NCI-H2196 treated with DMSO at 0.1 percent for 48 hours (cell line): Measurements from ENCODE around the gene BTBD10.
"Not testable (repeated sequence)": the region's sequence is repeated elsewhere in the genome, so short reads cannot be mapped to it uniquely, and the experiment has no call there.

ENCODE experiments used
- DNase-seq: peaks from one replicate; lab custom pipeline; 2025; ENCODE audit not compliant: unreplicated experiment; lab: John Stamatoyannopoulos, UW

Gene BTBD10

GRCh38 chr11:13440100-13440855 is 22.7 kb downstream of the BTBD10 start:
- DNase-seq: peak; percentile 52

GRCh38 chr11:13438291-13438690 is 24.7 kb downstream of the BTBD10 start:
- no peak for DNase-seq

GRCh38 chr11:13436836-13437235 is 26.2 kb downstream of the BTBD10 start:
- not testable (repeated sequence) for DNase-seq

- DNase-seq: no peak
Measured at GRCh38 chr11:13434247-13435205, 28.5 kb downstream of the BTBD10 start.

- DNase-seq: no peak
Measured at GRCh38 chr11:13433437-13433836, 29.6 kb downstream of the BTBD10 start.

GRCh38 chr11:13429836-13430235 is 33.2 kb downstream of the BTBD10 start:
- no peak for DNase-seq

- DNase-seq: no peak
Measured at GRCh38 chr11:13429288-13429687, 33.7 kb downstream of the BTBD10 start.

- no peak for DNase-seq
Measured at GRCh38 chr11:13427440-13427839, 35.6 kb downstream of the BTBD10 start.

GRCh38 chr11:13423372-13423771 is 39.6 kb downstream of the BTBD10 start:
- no peak for DNase-seq

- DNase-seq: no peak
Measured at GRCh38 chr11:13421561-13421960, 41.5 kb downstream of the BTBD10 start.

GRCh38 chr11:13415201-13415600 is 47.8 kb downstream of the BTBD10 start:
- no peak for DNase-seq

GRCh38 chr11:13405220-13405619 is 57.8 kb downstream of the BTBD10 start:
- DNase-seq: no peak

GRCh38 chr11:13398335-13398734 is 64.7 kb downstream of the BTBD10 start:
- DNase-seq: not testable (repeated sequence)

GRCh38 chr11:13391217-13391616 is 71.8 kb downstream of the BTBD10 start:
- DNase-seq: no peak

GRCh38 chr11:13388741-13389140 is 74.3 kb downstream of the BTBD10 start:
- DNase-seq: no peak

GRCh38 chr11:13386567-13386966 is 76.5 kb downstream of the BTBD10 start:
- DNase-seq: no peak

- DNase-seq: peak; percentile 26
Measured at GRCh38 chr11:13384908-13385640, 77.9 kb downstream of the BTBD10 start.

- DNase-seq: no peak
Measured at GRCh38 chr11:13382751-13383150, 80.3 kb downstream of the BTBD10 start.

- DNase-seq: no peak
Measured at GRCh38 chr11:13380731-13381130, 82.3 kb downstream of the BTBD10 start.

- no peak for DNase-seq
Measured at GRCh38 chr11:13378316-13378715, 84.7 kb downstream of the BTBD10 start.

GRCh38 chr11:13376838-13377237 is 86.2 kb downstream of the BTBD10 start:
- no peak for DNase-seq
